ENCODE results near the gene LIPC.

LIPC gene

DNA sequence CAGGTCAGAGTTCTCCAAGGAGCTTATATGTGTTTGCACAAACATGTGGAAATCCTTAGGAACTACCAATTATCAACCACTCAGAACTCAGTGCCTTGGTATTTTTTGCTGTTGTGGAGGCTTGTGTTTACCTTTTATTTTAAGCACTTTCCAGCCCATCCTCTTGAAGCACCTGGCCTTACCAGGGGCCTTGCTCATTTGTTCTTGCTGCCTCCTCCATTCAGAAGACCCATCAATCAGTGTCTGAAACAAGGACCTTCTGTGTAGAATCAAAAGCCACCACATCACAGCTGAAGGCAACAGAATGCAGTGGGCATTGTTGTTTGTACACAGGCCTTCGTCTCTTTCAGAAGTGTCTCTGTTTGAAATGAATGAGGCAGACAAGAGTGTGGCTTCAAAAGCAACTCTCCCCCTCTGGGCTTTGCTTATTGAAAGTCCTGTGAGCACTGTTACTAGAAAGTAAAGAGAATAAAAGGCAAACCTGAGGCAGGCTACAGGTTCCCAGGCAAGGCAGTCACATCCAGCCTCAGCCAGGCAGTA, 24.5 kb upstream of the LIPC start:
- DNase-seq: no peak

DNA sequence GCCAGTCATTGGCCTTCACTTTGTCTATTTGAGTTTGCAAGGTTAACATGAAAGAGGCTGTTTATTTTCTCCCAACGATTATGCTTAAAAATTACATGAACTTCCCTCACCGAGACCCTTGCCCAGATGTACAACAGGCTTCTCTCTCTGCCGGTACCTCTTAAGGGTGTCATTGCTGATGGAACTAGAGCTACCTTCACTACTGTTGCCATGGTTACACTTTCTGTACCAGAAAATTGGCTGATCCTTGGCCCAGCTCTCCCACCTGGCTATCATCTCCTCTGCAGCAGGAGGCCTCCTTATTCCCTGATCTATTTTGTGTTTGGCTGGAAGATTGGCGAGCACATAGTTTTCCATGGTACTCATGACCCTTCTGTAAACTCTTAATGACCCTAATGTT, 24.0 kb upstream of the LIPC start:
- no peak for DNase-seq

DNA sequence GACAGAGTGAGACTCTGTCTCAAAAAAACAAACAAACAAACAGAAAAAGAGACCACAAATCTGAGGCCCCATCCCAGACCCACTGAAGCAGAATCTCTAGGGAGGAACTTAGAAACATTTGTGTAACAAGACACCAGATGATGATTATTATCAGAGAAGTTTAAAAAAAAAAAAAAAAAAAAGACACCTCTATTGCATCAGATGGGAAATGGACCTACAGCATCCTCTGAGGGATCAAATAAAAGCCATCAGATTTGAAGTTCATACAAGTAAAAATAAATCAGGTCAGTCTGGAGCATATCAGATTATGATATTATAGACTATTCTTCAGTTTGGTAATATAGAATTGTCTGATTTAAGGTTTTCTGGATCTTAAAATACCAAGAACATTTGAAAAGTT, 21.9 kb upstream of the LIPC start:
- DNase-seq: no peak

DNA sequence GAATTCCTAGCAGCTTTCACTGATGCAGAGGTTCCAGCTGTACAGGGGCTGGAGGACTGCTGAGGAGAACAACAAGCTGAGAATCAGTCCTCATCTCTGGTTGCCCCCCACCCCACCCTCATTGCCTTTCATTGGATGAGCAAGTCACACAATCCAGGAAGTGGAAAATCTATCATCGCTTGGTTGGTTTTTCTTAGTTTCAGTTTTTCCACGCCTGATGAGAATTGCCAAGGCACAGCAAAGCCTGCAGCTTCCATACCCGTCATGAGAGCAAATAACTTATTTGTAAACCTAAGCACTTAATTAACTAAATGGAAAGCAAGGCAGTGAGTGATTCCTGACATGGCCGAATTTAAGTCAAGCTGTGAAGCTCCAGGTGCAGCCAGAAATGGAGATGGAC, 21.4 kb upstream of the LIPC start:
- DNase-seq: no peak

DNA sequence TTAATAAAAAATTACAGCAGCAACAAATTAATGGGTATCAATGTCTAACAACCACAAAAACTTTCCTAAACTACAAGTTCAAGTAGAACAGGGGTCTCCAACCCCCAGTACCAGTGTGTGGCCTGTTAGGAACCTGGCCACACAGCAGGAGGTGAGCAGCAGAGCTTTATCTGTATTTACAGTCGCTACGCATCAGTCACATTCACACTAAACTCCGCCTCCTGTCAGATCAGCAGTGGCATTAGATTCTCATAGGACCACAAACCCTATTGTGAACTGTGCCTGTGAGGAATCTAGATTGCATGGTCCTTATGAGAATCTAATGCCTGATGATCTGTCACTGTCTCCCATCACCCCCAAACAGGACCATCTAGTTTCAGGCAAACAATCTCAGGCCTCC, 18.5 kb upstream of the LIPC start:
- no peak for DNase-seq

DNA sequence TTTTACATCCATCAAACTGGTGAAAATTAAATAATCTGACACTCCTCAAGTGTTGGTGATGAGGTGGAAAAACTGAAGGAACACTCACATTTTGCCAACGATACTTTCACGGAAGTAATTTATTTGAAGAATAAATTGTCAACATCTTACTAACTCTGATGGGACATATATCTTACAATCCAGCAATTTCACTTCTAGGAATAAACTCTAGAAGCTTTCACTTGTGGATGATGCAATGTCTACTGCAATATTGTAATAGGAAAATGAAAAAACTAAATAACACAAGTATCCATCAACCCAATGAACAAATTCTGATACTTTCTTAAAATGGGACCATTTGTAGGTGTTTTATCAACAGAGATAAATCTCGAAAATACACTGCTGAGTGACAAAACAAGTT, 16.2 kb upstream of the LIPC start:
- no peak for DNase-seq

DNA sequence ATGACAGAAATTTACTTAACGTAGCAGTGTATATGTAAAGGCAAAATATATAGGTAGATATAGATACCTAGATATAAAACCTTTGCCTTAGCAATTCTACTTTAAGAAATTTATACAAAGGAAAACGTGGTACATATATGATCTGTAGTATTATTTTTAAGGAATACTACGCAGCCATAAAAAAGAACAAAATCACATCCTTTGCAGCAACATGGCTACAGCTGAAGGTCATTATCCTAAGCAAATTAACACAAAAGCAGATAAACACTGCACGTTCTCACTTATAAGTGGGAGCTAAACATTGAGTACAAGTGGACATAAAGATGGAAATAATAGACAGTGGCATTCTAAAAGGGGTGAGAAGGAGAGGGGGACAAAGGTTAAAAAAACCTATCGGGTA, 14.8 kb upstream of the LIPC start:
- no peak for DNase-seq

DNA sequence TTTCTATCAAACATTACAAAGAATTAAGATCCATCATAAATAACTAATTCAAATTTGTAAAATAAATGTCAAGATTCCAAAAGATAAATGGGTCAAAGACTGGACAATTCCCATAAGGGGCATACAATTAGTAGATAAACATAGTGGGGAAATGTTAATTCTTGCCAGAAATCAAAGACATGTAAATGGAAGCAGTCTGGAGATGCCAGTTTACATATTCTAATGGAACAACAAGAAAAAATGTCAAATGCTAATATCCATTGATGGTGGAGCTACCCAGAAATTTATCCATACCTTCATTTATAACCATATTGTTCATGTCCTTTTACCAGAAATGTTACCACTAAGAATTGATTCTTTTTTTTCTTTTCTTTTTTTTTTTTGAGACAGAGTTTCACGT, 13.7 kb upstream of the LIPC start:
- no peak for DNase-seq

DNA sequence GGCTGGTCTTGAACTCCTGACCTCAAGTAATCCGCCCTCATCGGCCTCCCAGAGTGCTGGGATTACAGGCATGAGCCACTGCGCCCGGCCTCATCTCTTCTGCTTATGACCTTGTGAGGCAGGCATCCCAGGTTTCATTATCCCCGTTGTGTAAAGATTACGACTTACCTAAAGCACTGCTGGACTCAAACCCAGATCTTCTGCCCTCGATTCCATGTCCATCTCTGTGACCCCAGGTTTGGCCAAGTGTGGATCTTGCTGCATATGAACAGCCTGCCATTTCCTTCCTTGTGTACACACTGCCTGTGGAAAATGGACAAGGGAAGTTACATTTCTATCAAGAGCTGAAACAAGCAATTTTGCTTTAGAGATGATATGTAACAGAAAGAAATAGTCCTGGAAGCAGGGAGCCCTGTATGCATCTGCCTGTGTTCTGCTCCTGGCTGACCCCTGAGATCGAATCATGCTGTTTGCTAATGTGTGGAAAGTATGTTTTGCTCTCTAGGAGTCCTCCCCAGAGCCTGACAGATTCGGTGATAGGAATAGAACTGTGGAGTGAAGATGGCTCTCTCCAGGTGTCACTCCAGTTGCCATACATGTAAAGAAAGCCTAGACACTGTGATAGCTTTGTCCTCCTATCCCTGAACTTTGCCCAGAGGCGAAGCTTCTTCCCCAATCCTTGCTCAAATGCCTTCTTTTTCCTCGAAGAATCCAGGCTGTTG, 11.8 kb upstream of the LIPC start:
- no peak for DNase-seq

DNA sequence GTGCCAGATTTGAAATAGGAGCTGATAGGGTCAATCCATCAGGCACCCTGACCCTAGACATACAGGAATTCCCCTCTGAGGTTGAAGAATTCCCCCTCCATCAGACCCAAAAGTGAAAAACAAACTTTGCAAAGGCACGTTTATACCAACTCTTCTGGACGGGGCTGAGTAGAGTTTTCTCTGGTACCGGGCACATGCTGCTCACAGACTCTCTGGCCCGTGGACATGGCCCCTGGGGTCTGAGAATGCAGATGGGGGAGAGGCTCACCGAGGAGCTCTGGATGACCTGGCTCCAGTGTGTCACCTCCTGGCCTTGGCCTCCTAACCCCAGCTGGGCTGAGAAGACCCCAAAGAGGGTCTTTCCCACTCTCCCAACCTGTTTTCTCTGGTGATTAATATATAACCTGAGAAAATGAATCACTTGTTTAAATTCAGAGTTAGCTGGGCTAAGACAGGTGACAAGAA, 11.2 kb upstream of the LIPC start:
- no peak for DNase-seq

DNA sequence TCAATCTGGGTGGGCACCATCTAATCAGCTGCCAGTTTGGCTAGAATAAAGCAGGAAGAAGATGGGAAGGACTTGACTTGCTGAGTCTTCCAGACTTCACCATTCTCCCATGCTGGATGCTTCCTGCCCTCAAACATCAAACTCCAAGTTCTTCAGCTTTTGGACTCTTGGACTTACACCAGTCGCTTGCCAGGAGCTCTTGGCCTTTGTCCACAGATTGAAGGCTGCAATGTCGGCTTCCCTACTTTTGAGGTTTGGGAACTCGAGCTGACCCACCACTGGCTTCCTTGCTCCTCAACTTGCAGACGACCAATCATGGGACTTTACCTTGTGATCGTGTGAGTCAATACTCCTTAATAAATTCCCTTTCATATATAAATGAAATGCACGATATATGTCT, 8.6 kb upstream of the LIPC start:
- no peak for DNase-seq

DNA sequence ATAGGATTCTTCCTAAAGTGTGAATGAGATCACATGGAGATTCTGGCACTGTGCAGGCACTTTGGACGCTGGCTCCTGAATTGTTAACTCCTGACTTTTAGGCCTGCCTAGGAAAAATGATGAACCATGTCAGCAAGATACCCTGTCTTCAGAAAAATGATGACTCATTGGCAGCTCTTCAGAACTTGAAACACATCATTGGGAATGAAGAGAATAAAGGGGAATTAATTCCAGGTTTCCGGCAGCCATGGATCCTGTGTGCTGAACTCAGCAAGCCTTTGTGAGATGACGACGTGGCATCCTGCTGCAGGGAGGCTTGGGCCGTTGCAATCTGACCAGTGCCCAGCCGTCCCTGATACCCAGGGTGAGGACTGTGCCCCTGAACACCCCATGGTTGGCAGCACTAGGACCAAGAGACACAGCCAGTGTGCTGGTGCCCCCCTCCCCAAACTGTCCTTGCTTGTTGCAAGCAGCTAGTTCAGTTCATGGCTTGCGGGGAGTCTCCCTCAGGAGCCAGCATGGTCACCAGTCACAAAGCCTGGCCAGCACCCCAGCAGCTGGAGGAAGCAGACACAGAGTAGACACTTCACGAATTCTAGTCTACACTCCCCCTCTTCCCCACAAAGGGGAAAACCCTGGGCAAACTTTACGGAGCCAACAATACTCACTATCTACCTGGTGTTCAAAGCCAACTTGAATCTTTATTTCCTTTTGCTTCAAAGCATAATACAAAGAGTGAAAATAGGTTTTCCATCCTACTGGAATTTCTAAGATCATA, 7.8 kb upstream of the LIPC start:
- DNase-seq: no peak

DNA sequence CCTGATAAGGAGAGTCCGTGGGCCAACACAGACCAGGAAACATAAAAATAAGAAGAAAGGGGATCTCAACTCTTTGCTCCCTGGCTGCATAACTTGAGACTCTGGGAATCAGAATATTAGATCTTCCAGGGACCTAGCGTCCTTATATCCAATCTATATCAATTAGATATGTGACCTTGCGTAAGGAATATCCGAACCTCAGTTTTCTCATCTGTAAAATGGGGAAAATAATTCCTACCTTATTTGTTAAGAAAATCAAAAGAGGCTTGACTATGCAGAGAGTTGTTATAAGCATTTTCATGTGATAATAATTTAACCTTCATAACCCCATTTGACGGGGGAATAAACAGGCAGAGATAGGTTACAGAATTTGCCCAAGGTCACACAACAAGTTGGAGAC, 7.1 kb upstream of the LIPC start:
- DNase-seq: no peak

DNA sequence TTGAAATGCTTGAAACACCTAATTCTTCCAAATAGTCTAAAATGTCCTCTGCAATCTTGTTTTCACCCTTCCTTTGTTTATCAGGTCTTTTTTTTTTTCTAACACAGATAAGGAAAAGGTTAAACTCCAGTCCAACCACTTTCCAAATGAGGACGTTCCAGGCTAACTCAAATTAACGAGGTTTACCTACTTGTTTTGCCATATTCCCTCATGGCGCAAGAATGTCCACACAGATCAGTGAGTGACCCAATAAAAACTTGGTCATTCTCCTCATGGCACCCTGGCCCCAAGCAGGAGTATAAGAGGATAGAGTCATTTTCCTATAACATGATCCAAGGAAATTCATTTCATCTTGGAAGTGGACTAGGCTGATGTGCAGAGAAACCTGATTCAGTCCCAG, 6.6 kb upstream of the LIPC start:
- no peak for DNase-seq

DNA sequence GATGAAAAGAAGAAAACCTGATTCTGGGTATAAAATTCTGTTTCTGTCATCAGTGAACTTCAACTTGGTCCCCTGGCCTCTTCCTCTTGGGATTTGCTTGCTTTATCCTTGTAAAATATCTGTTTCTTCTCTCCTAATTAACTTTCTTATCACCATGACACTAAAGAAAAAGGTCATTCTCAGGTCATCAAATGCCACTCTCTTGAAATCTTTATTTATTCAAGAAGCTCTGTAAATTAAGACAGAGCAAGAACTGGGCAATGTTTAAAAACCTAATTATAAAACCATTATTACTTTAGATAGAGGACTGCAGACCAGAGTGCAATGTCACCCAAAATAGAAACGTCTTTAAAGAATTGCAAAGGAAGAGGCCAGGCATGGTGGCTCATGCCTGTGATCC, 6.0 kb upstream of the LIPC start:
- DNase-seq: no peak

DNA sequence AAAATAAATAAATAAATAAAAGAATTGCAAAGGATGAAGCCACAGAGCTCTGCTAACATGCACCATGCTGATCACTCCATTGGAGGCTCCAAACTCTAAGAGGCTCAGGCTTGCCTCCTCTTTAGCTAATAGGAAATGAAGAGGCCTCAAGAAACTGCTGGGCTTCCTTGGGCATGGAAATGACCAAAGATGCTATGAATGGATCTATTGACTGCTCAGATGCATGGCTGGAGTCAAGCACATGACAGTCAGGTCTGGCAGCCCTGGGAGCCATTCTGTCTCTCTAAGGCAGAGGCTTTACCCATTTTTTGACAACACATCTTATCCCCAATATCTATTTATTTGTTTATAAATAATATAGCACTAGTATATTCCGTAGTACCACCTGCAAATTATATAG, 5.3 kb upstream of the LIPC start:
- no peak for DNase-seq

DNA sequence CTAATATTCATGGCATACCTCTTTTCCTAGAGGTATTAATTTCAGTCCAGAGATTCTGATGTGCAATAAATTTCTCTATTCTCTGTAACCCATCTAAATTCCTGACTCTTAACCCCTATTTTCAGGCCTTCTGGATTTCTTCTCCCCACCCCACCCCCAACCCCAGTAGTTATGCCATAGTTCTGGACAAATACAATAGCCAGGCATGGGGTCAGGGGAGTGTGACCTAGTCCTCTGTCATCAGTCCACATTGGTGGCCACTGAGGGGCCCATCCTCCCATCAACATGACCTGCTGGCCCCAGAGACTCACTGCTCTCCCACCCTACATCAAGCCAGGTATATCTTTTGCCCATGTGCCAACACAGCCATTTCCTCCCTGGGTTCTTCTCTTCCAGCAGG, 3.8 kb upstream of the LIPC start:
- DNase-seq: no peak

DNA sequence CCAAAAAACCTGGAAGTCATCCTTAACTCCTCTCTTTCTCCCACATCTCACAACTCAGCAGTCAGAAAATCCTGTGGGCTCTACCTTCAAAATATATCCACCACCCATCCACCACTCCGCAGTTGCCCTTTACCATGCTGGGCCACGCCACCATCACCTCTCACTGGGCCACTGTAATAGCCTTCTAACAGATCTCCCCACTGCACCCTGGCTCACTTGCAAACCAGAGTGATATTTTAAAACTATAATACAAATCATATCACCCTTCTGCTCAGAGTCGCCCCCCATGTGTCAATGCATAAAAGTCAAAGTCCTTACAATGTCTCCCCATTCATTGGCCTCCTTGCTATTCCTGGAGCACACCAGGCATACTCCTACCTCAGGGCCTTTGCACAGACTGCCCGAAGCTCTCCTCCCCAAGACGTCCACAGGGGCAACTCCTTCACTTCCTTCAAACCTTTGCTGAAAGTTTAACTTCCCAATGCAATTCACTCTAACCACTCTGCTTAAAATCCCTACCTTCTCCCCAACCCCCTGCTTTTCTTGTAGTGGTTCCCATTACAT, 1.5 kb upstream of the LIPC start:
- no peak for DNase-seq

DNA sequence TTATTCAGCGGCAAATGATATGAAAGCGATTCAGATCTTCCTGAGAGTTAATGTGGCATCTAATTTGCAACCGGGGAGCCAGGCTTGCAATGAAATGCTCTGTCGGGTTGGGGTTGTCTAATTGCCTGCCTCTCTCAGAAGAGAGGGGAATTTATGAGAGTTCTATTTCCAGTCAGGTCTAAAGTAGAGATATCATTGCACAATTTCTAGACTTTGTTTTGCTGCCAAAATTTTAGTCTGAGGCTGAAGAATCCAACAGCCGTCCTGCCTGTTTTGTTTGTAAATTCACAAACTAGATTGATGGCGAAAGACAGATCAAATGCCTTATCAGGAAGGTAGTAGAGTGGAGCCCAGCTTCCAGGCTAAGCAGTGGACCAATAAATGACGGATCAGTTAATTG, 610 bp downstream of the LIPC start:
- DNase-seq: no peak

DNA sequence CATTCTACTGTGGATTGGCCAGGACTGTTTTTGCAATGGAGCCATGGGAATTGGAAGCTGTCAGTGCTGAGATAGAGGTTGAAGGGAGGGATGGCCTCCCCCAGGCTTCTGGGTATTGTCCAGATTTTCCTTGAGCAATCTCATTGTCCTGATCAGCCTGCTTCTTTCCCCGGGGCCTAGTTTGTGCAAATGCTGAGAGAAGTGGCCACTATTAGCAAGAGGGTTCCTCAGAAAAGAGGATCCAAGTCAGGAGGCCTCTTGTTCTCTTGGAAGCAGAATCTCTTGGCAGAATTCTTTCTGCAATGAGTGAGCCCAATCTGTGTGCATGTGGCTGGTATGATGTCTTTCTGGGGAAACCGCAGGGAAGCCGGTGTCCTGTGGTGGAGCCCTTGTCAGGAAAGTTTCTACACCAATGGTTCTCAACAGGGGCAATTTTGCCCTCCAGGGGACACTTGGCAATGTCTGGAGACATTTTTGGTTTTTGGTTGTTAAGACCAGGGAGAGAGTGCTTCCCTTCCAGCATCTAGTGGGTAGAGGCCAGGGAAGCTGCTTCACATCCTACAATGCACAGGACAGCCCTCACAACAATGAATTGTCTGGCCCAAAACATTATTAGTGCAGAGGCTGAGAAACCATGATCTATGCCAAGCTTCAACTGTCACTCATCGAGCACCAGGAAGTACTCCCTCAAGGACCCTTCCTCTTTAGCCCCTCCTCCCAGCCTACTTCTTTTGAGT, 2.0 kb downstream of the LIPC start:
- no peak for DNase-seq

DNA sequence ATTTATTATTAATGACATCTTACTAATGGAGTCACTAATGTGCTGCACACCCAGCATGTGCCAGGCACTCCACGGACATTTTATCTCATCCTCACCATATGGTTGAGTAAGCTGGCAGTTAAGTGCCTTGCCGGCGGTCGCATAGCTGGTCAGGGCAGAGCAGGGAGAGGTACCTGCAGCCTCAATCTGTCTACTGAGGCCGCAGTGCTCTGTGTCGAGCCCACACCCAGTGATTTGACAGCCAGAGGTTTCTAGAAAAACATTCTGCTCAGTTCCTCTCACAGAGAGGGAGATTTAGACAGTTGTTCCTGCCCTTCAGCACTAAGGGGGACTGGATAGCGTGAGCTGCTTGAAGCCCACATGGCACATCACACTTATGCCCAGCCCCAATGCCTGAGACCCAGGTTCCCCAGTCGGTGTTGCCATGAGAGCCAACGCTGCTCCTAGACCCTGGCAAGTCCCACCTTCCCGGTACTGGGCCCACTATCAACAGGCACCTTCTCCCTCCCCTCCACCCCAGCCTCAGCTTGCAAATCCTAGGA, 2.6 kb downstream of the LIPC start:
- DNase-seq: no peak

DNA sequence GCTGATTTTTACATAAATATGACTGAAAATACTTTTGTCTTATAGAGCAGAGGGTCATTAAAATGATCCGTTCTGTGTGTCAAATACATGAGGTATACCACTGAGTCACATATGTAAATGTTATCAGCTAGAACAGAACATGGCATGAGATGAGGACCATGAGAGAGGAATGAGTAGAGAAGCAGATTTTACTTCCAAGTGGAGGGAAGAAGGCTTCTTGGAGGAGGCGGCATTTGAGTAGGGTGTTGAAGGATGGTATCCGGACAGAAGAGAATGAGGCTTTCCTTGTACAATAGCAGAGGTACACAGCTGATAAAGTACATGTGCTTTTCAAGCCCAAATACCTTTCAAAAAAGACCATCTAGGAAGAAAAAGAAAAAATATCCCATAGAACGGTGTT, 4.8 kb downstream of the LIPC start:
- no peak for DNase-seq

DNA sequence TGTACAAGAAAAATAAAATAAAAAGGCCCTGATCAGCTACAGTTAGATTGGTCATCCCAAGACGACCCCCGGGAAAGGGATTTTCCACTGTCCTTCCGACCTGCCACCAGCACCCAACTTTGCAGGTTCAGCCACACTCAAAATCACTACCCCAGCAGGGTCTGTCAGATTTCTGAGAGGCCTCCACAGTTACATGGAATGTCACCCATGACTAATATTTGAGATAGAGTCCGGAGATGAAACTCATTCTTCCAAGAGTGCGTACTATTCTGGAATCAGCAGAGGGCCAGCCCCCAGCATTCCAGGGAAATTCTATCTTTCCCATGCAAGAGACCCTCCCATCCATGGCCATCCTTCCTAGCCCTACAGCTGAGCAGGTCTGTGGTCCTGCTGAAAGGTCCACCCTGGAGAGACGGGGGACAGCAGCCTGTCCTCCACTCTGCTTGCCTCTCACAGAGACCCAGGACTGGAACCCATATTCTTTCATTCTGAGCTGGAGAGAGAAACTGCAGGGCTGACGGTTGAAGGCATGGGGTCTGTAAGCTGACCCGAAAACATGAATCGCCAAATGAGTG, 5.8 kb downstream of the LIPC start:
- no peak for DNase-seq

All from NCI-H1092 treated with DMSO at 0.1 percent for 48 hours (cell line).